NCI-H2196 (cell line): ENCODE data around the gene DNAJB12.
"Not testable (repeated sequence)": the region's sequence is repeated elsewhere in the genome, so short reads cannot be mapped to it uniquely, and the experiment has no call there.

ENCODE experiments used
- DNase-seq: peaks from one replicate; lab custom pipeline; 2025; ENCODE audit not compliant: unreplicated experiment; lab: John Stamatoyannopoulos, UW

The DNAJB12 gene

DNA sequence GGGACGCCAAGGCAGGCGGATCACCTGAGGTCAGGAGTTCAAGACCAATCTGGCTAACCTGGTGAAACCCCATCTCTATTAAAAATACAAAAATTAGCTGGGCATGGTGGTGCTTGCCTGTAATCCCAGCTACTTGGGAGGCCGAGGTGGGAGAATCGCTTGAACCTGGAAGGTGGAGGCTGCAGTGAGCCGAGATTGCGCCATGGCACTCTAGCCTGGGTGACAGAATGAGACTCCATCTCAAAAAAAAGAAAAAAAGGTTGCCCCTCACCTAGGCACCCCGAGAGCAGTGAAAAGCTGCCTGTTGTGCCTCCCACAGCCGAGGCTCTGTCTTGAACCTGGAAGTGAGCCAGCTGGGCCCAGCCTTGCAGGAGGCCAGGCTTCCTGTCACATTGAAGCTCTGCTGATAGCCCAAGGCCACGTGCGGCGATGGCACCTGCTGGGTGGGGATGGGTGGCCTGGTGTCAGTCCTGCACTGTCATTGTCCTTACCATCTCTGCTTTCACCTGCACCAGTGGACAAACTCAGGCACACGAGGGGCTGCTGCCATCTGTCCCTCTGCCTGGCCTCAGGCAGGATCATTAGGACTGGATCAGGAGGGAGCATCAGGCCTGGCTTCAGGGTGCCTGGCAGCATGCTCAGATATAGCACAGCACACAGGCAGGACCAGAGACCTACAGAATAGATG is 37.8 kb downstream of the DNAJB12 start:
- DNase-seq = peak; percentile 44

DNA sequence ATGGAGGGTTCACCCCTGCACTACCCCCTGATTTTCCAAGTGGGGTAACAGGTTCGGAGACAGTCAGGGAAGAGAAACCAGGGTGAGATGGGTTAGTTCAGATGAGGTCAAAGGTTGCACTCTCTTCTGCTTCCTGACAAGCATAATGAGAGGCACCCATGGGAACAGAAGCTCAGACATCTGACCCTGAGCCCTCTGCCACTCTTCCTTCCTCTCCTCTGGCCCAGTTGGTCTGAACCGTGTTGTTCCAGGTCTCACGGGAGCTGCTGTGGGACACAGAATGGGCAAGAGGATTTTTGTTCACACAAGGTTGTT is 38.4 kb downstream of the DNAJB12 start:
- no peak for DNase-seq

DNA sequence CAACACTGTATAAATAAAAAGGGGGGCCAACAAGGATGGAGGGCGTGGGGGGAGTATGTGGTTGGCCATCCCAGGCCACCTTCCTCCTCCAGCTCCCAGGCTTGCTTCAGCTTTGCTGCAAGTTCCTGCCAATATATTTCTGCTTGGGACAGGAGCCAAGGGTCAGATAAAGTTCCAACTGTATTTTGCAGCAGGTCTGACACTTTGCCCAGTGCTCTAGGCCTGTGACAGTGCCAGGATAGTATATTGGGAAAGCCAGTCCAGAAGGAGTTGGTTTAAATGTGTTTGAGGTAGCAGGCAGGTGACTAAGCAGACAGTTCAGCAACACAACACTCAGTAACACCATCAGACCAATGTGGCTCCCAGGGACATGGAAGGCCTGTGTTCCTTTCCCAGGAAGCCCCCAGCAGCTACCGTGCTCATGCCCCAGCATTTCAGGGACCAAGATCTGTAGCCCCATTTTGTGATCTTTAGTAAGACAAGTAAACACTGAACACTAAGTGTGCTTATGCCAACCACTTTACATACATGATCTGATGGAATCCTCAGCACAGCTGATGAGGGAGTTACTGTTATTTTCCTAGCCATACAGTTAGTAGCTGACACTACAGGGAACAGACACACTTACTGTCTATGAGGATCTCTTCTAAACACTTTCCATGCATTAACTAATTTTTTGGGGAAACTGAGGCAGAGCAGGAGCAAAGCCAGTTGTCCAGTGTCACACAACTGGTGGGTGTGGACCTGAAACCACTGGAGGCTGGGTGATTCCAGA is 38.9 kb downstream of the DNAJB12 start:
- peak; percentile 66 for DNase-seq

DNA sequence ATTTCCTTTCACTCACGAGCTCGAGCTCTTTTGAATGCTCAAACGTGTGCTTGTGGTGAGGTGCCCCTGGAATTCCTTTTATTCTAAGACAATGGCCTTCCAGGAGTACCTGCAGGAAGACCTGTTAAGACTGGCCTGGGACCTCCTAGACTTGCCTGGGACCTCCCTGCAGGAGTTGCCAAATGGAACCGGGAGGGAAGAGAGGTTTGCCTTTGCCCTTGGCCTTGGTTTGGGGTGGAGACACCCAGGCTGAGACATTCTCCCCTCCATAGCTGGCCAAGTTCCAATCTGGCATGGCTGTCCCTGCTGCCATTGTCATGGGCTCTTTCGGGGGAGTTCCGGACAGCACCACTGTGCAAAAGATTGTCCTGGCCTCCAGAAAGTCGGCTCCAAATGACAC is 39.7 kb downstream of the DNAJB12 start:
- no peak for DNase-seq

DNA sequence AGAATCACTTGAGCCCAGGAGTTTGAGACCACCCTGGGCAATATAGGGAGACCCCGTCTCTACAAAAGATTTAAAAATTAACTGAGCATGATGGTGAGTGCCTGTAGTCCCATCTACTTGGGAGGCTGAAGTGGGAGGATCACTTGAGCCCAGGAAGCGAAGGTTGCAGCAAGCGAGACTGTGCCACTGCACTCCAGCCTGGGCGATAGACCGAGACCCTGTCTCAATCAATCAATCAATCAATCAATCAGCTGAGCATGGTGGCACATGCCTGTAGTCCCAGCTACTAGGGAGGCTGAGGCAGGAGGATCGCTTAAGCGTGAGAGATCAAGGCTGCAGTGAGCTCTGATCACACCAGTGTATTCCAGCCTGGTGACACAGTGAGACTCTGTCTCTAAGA is 40.5 kb downstream of the DNAJB12 start:
- no peak for DNase-seq

DNA sequence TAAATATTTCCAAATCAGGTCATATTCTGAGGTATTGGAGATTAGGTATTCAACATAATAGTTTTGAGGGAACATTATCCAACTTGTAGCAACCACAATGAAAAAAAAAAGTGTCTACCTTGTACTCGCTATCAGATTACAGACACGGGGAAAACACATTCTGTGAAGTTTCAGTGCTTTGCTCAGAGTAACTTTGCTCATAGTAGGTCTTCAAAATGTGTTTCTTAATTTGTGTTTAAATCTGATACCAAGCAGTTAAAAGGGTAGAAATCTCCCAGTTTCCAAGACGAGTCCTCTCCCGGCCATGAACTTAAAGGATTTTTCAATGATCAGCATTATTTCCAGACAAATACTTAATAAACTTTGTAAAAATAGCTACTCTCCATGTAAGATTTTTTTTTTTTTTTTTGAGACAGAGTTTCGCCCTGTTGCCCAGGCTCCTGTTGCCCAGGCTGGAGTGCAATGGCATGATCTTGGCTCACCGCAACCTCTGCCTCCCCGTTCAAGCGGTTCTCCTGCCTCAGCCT is 41.8 kb downstream of the DNAJB12 start:
- DNase-seq = no peak

DNA sequence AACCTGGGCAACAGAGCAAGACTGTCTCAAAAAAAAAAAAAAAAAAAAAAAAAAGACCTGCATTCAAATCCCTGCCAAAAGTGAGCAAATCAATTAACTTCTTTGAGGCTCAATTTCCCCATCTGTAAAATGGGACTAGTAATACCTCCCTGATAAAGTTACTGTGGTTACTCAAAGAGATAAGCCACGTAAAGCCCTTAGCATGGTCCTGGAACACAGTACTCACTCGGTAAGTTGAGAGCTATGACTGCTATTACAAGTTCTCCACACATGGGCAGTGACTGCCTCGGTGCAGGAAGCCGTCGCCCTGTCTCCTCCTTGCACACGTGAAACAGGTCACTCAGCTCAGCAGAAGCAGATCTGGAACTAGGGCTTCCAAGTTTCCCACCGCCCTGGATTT is 43.1 kb downstream of the DNAJB12 start:
- DNase-seq = no peak

DNA sequence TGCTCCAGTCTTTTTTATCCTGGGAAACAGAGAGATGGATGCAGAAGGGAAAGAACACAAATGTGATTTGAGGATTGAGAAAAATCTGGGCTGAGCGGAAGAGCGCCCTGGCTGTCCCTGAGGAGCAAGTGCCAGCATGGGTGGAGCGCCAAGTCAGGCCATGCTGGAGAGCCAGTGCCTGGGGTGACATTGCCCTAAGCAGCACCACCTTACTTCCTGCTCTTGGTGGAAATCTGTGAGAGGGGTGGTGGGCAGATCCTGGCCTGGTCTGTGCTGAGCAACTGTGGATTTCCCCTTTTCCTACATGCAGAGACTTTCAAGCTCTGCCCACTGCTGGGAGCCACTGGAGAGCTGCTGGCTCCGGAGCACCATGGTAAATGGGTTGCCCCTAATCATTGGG is 44.1 kb downstream of the DNAJB12 start:
- no peak for DNase-seq

DNA sequence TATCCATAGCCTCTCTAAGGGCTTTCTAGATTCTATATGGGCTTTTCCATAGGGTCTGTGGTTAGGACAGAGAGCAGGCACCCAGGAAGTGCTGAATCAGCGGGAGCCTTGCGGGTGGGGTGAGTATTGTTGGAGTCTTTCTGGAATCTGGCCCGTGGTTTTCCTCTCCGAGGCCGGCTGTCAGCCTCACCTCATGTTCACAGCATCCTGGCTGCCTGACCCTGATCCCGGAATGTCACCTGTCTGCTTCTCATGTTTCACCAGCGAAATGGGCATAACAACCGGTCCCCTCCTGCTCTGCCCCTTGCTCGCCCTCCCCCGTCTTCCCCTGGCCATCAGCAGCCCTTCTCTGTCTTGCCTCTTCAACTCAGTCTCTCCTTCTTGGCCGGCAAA is 44.5 kb downstream of the DNAJB12 start:
- DNase-seq = no peak

DNA sequence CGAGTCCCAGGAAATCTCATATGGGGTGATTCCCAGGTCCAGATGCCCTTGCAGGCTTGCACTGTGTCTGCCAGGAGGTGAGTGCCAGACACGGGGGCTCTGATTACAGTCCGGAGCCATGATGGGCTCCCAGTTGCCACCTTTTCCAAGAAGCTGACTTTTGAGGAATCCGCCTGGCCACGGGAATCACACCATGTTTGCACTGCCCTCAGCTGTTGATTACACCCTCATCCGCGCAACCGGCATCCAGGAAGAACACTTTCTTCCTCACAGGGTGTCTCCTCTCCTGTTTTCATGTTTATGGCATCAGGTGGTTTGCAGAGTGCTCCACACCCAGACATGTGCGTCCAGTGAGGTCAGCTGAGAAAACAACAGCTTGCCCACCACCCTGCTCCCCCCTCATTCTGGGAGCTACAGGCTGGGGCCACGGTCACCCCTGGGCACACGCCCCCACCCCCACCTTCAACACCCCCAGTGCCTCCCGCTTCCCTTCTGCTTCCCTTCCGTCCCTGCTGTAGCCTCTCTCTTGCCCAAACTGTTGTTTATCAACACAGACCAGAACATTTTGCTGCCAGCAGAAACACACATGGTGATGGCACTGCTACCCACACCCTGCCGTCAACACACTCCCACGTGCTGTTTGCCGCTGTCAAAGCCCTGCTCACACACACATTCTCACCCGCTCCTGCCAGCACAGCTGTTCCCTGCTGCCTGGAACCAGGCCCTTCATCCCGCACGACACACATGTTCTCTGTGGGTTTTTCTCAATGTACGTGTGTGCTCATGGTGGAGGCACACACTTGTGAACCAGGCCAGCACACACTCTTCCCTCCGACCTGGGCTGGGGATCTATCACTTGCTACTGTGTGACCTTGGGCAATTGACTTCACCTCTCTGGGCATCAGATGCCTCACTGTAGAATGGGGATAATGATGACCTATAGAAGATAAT is 45.2 kb downstream of the DNAJB12 start:
- DNase-seq = no peak

DNA sequence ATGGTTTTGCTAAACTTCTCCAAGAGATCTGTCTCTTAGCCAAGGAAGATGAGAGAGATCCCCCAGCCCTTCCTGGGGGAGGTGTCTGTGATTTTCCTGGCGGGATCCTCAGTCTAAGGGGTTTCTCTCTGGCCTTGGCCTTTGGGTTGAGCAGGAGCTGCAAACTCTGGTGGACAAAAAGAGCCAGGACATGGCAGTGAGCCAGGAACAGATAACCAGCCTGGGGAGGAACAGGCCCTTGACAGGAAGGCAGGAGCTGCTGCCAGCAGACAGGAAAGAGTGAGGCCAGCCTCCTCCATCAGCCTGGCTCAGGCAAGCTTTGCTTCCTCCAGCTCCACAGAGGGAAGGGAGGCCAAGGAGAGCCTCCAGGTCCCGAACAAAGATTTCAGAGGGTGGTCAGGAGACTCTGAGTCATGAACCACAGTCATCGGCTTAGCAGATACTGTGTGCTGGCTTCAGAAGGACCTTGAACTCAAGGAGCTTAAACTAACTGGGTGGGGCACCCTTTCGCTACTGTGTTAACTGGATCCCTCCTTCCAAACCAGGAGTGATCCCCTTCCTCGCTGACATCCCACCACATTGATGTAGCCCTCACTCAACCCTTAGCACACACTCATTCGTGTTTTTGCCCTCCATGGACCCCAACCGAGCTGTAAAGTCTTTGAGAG is 46.3 kb downstream of the DNAJB12 start:
- DNase-seq = peak; percentile 24

DNA sequence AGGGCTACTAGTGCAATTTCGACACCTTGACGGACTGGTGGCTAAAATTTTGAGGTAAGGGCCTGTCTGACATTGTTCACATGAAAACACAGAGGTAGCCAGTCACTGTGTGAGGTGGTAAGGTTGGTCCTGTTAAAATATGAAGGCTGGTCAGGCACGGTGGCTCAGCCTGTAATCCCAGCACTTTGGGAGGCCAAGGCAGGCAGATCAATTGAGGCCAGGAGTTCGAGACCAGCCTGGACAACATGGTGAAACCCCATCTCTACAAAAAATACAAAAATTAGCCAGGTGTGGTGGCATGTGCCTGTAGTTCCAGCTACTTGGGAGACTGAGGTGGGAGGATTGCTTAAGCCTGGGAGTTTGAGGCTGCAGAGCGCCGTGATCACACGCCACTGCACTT is 47.0 kb downstream of the DNAJB12 start:
- DNase-seq = not testable (repeated sequence)

DNA sequence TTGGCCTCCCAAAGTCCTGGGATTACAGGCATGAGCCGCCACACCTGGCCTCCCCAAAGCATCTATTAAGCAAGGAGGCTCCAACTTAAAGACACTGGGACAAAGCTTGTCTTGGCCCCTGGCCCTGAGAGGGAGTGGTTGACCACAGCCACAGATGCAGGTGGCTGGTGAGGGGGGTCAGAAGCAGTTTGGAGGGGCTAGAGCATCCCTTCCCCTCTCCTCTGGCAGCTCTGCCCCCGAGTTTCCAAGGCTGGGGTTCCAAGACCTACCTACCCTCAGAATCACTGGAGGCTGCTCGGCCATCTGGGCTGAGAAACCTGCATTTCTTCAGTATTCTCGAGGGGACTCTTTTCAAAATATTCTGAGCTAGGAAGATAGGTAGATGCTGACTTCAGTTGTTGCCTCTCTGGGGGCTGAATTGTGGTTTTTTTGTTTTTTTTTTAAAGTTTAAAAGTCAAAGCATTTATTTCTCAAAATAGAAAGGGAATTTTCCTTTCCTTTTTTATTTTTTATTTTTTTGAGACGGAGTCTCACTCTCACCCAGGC is 48.4 kb downstream of the DNAJB12 start:
- DNase-seq = no peak

DNA sequence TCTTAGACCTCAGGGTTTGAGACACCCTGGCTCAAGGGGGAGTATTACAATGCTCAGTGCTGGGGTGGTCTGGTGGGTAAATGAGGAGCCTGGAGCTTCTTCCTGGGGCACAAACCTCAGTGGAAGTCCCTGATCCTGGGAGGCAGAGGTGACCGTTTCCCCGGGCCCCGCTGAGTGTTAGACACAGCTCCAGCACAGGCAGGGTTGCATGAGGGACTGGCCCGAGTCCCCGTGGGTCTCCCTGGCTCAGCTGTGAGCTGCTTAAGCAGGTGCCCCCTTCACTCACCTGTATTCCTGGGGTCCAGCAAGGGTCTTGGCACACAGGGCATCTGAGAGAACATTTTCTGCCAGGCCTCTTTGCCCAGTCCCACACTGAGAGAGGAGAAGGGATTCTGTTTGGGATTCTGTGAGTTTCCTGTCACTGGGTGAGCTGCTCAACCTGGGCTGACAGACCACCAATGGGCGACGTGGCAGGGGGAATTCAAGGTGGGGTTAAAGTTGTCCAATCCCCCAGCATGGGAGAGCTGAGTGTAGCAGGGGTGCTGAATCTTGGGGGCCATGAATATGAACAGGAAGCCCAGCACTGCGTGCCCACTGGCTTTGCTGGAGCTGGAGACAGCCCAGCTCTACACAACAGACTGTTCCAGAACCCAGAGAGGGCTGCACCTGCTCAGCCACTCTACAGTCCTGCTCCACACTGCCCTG is 51.1 kb downstream of the DNAJB12 start:
- DNase-seq = no peak

DNA sequence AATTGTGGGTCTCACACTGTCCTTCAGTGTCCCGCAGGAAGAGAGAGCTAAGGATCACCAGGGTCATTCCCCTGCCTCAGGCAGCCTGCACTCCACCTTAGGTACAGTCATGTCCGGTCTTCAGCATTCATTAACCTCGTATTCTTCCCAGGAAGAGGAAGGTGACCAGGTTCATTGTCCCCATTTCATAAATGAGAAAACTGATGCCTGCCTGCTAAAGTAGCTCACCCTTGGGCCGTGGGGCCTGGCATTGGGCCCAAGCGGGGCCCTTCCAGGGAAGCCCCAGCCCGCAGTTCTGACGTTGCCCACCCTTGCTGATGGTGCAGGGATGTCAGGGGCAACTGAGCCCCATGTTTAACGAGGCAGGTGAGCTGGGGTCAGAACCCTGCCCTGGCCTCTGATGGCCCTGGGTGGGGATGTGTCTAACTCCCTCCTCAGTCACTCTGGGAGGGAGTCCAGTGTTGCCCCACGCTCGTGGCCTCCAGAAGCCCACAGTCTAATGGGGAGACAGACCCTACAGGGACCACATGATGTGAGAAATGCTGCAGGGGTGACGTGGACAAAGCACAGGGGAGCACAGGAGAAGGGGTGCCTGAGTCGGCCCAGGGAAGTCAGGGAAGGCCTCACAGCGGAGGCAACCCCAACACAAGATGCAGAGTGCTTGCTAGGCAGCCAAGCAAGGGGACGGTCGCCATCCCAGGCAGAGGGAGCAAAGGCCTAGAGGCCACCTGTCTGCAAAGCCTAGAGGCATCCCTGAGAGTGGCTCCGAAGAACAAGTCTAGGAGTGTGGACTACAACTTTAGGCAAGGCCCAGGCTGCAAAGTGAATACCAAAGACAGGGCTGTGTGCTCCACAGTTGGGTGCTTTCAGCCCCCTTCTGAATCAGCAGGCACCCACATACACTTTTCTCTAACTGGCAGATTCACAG is 55.9 kb downstream of the DNAJB12 start:
- no peak for DNase-seq

DNA sequence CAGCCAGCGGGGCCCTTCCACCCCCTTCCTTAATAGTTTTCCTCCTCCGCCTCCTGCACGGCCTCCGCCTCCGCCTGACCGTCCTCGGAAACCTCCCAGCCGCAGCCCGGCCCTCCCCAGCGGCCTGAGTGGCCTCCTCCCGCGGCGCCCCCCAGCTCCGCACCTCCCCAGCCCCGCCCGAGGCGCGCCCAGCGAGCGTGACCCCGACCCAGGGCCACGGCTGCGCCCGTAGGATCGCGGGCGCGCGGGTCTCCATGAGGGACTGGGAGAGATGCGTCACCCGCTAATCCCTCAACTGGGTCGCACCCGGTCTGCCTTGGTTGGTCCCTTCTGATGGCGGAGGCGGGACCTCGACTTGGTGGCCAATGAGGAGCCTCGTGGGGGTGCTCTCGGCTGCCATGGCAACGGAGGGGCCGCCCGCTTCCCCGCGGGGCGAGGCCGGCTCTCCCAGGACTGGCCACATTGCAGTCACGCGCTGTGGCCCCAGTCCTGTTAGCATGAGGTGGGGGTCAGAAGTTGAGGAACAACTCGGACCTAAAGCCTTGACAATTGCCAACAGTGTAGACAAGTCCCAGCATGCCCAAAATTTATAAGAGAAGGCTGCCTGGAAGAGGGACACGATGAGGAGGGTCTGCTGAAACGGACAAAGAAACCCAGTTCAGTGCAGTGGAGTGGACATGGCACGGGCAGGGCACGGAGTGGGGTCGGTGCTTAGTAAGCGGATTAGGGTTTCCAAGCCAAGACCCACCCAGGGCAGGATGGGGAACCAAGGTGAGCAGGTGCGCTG is 56.7 kb downstream of the DNAJB12 start:
- DNase-seq = peak; percentile 82

DNA sequence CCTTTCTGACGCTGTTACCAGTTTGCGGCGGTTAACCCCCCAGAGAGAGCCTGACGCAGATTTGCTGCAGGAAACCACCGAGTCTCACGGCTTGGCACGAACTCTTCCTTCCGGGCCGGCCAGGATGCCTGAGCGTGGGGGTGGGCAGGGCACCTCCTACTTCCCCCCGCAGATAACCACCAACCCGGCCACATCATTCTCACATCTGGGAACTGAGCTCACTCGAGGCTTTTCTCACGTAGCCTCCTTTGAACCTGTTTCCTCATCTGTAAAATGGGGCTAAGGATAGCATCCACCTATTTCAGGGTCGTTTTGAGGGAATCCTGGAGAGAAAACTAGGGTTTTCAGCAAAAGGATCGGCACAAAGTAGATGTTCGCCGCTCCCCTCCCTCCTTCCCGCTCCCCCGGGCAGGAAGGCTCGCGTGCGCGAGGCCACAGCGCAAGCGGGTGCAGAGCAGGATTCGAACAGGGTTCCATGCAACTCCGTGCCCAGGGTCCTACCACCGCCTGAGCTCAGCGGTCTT is 57.4 kb downstream of the DNAJB12 start:
- no peak for DNase-seq

DNA sequence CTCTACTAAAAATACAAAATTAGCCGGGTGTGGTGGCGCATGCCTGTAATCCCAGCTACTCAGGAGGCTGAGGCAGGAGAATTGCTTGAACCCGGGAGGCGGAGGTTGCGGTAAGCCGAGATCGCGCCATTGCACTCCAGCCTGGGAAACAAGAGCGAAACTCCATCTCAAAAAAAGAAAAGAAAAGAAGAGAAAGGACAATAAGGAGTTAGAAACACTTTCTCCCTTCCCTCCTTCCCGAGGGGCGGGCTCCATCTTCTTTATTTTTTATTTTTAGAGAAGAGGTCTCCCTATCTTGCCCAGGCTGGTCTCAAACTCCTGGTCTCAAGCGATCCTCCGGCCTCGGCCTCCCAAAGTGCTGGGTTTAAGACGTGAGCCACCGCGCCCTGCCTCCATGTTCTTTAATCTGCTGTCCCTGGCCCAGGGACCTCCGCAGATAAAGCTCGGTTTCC is 57.9 kb downstream of the DNAJB12 start:
- DNase-seq = not testable (repeated sequence)
